Stimulated activated CD4-positive, alpha-beta T cell treated with anti-CD3 and anti-CD28 coated beads, TNF-alpha, amount 100 ng/mL, for 48 hours (primary cell): Measurements from ENCODE around the gene GLT1D1.

Experiments
- DNase-seq, 3 donors: peaks; one replicate each; pipeline ENCODE4 v3.0.0-alpha.2; 2020; ENCODE audit warnings: low read depth in 3 of 3

GLT1D1 gene

DNA sequence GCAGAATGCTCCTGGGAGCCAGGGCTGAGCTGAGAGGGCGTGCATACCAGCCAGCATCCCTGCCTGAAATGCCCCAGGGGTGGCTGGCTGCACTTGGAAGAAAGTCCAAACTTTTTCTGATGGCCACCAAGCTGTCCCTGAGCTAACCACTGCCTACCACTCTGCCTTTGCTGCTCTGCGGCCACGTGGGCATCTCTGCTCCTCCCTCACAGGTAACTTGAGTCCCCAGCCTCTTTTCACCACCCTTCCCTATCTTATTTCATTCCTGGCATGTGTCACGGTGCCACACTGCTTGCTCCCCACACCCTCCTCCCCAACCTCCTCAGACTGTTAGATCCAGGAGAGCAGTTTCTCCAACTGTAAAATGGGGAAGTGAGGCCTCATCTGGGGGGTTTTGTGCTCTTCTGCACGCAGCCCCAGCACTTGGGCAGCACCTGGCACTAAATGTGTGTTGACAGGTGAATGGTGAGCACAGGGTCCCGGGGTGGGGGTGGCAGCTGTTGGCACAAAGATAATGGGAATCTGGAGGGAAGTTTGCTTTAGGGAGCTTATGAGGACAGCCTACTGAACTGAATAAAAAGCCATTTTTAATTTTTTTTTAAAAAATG is 113.0 kb downstream of the GLT1D1 start:
- DNase-seq = no peak

DNA sequence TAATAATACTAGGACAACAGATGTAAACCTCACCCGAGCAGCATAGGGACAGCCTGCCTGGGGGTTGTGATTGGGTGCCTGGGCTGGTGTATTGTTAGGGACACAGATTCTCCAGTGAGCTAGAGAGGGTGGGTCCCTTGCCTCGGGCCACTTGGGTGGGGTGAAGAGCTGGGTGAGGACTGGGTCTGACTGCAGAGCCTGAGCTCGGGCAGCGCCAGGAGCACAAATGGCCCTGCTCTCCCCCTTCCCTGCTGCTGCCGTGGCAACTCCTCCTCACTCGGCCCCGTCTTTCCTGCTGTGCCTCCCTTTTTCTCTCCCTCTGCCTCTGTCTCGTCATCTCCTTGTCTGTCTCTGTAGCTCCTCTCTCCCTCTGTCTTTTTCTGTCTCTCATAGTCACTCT is 115.4 kb downstream of the GLT1D1 start:
- no peak for DNase-seq

DNA sequence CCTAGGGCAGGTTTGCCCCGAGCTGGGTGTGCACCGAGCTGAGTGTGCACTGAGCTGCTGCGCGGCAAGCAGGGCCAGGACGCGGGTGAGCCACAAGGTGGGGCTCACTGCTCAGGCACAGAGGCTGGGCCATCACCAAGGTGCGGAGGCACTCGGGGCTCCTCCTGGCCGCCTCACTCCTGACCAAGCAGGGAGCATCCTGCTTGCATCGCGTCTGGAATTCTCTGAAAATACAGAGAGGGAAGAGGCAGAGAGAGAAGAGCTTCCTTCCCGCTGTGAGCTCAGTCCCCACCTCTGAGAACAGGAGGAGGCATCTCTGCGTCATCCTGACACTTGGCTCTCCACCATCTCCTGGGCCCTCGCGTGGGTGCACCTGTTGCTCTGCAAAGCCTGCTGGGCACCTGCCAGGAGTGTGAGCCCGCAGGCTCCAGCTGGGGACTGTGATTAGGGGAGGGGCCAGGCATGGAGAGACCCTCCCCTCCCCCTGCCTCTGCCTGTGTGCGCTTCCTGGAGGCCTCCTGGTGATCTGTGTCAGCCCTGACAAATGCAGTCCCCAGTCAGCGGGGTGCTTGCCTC is 116.3 kb downstream of the GLT1D1 start:
- peak in 1 of 3 donors; percentile 8 for DNase-seq

DNA sequence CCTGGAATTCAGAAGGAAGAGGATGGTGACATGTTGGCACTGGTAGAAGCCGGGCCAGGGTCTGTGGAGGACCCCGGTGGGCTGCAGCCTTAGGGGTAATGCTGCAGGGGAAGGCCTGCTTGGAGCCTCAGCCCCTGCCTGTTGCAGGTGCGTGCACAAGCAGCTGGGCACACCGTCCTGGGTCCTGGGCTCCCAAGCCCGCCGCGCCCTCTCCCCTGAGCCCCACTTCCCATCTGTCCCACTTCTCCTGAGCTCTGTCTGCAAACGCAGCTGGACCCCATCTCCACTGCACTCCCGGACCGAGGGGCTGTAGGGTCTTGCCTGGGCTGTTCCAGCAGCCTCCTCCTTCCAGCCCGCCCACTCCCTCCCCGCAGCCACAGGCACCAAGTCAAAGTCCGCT is 116.8 kb downstream of the GLT1D1 start:
- DNase-seq = no peak

DNA sequence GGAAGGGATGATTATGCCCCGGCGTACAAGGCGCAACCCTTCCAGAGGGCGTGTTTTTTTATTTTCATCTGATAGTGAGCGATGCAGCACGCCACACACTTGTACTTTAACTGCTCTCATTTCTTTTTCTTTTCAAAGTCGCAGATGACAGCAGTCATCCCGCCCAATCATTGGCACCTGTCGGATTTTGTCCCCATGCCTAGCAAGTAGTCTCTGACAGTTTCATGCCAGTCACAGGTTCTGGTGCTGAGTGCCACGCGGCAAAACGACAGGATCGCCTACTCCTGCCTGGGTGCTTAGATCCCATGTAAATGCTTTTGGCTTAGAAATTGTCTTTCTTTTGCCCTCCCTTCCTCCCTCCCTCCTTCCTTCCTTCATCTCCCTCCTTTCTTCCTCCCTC is 117.7 kb downstream of the GLT1D1 start:
- DNase-seq = no peak

DNA sequence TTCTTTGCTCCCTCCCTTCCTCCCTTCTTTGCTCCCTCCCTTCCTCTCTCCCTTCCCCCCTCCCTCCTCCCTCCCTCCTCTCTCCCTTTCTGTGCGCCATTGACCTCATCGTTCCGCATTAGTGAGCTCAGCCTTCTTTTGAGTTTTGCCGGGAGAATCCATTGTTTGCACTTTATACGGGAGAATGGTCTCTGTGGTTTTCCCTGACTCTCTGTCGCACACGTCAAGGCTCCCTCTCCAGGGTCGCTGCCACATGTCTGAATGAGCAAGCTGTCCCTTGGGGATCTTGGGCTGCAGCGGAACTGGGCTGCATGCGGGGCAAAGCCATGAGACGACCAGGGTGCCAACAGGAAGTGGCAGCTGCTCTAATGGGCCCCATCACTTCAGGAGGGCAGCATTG is 118.5 kb downstream of the GLT1D1 start:
- no peak for DNase-seq

DNA sequence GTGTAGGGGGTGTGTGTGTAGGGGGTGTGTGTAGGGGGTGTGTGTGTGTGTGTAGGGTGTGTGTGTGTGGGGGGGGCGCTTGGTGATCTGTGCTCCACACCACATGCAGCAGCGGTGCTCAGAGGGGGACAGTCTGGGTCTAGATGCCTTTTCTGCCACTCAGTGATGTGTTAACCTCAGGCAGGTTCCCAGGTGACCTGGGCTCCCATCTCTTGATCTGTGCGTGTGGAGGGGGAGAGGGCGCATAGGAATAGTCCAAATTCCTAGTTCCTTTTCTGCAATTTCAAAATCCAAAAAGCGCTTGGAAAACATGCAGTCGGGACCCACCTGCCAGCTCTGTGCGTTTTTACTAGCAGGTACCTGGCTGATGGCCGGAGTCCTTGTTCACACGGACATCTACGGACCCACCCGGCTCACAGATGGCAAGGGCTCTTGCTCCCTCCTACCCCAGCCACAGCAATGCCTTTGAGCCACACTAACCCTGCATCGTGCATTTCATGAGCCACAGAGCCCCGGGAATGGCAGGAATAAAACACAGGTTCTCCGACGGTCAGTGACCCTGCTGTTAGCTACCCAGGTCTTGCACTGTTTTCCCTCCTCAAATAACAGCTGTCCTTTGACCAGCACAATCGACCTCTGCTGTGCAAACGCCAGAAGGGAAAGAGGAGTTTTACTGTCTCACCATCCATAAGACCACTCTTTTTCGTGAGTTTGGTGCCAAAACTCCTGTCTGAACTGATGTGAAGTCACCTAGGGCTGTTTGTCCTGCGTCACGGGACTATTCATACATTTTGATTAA is 120.8 kb downstream of the GLT1D1 start:
- no peak for DNase-seq

DNA sequence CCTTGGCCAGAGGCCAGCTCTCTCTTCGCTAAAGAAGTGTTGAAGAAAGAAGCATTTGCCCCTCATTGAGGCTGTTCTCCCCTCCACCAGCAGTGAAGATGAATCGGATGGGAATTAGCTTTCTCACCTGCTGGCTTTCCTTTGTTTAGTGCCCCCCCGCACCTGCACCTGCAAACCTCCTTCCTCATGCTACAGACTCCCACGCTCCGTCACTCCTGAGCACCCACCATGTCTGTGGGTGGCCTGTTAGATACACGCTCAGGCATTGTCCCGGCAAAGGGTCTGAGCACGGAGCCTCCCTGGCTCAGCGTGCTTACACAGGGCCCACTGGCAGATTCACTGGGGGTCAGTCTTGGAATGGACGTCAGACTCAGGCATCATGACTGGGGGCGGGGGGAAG is 121.6 kb downstream of the GLT1D1 start:
- DNase-seq = no peak

DNA sequence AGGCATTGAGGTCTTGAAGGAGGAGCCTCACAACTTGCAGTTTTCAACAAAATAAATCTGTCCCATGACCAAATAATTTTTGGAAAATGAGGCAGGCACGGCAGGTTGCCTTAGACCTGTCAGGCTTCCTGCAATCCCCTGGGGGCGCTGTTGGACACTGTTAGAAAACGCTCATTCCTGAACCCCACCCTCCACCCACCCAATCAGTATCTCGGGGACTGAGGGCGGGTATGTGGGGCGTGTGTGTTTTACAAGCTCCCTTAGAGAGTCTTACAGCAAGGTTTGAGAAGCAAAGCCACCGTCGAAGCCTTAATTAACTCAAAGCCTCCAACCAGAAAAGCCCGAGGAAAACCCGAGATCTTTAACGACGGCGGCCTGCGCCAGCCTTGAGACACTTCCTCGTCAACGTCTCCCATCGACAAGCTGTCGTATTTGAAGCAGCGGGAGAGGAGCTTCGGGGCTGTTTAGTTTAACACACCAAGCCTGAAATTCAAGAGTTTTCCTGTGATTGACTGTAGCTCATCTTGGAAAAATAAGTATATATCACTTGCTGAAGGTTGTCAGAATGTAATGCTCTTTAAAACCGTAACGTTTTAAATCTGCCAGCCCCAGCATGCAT is 123.0 kb downstream of the GLT1D1 start:
- DNase-seq = peak in 2 of 3 donors; percentile 7 to 31

DNA sequence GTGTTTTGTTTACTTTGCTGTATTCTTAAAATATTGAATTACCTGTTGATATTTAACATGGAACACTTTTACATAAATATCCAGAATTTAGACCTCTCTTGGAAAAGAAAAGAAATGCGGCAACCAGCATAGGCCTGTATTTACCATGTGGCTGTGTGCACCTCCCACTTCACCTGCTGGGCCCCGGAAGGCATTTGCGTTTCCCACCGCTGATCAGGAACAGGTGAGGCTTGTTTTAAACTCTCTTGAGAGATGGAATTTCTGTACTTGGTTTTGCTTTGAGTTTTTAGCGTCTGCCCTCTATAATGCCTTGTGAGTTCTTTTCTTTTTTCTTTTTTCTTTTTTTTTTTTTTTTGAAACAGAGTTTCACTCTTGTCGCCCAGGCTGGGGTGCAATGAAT is 124.2 kb downstream of the GLT1D1 start:
- DNase-seq = no peak

DNA sequence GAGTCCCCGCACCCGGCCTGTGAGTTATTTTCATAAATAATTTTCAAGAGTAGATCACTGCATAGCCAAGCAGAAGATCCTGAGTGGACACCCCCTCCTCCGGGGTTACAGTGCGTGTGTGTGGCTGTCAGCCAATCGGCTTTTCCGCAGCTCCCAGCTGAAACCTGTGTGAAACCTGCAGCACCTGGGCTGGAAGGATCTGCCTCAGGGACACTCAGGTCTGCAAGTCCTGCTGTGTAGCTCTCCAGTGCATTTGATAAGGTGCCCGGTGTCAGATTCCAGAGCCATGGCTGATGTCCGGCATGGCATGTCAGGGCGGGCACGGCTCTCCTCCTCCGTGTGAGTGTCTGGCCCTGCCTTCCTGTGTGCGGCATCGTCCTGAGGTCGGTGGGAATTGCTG is 124.8 kb downstream of the GLT1D1 start:
- DNase-seq = no peak

DNA sequence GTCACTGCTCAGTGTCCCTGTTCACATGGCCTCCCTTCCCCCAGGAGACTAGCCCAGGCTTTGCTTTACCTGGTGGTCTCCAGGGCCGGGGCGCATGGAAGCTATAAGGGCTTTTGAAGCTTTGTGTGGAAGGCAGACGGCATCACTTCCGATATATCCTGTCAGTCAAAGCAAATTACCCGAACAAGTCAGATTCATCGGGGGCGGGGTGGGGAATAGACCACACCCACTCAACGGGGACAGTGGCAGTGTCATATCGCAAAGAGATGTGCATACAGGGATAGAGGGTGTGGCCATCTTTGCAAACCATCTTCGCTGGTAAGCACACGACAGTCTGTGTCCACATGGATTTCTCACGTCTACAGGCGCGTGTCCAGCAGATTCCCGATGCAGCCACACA is 127.3 kb downstream of the GLT1D1 start:
- DNase-seq = no peak

DNA sequence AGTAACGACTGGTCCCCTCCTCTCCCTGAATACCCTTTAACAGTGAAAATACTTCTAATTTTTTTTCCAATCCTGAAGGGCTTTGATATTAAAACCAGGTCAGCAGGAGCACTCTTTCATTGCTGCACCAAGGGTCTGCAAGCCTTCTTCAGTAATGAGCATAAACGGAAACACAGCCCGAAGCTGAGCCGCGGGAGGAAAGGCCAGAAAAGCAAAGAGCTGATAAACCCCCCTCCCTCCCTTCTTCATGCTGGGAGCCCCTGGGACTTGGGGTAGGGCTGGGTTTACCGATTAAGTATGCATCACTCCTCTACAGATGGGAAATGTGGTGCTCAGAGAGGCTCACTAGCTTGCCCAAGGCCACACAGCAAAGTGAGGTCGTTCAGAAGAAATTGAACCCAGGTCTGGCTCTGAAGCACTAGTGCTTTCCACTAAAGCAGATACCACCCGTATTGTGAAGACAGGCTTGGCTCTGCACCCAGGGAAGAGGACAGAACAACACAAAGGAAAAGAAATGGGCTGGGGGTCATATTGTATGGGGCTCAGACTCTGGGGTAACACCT is 128.8 kb downstream of the GLT1D1 start:
- DNase-seq = no peak

DNA sequence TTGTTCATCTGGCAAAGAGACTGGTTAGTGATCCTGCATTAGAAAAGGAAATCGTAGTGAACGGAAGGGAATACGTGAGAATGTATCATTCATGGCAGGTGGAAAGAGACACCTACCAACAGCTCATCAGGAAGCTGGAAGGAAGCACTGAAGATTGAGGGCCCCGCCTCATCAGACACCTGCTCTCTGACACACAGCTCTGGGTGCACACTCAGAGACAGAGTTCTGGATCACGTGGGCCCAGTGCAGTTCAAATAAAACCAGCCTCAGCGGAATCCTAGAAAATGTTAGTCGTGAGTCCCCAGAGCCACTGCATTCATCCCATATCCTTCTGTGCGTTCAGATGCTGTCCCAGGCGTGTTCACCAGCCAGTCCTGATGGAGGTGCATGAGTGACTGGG is 129.7 kb downstream of the GLT1D1 start:
- DNase-seq = no peak

DNA sequence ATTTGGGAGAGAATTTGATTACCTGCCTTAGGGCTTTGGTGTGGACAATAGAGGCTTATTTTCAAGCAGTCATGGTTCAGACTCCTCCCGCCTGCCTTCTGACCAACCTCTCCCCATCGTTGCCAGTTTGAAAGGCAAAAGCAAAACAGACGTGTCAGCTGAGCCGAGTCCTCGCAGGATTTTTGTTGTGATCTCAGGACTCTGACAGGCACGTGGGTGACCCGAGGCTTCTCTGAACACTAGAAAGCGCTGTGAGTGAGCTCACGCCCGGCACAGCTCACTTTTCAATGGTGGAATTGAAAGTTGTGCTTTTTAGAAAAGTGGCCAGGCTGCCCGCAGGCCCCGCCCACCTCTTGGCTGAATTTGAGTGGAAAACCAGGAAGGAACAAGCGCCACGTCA is 130.1 kb downstream of the GLT1D1 start:
- no peak for DNase-seq

DNA sequence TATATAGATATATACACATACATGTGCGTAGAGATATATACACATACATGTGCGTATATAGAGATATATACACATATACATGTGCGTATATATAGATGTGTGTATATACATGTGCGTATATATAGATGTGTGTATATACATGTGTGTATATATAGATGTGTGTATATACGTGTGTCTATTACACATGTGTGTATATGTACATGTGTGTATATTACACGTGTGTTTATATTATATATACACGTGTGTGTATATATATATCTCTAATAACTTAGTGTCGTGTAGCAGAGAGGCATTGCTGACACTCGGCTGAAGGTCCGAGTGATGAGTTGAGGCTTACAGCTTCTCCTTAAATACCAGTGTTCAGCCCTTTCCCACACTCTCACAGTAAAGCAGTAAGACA is 133.7 kb downstream of the GLT1D1 start:
- DNase-seq = no peak

DNA sequence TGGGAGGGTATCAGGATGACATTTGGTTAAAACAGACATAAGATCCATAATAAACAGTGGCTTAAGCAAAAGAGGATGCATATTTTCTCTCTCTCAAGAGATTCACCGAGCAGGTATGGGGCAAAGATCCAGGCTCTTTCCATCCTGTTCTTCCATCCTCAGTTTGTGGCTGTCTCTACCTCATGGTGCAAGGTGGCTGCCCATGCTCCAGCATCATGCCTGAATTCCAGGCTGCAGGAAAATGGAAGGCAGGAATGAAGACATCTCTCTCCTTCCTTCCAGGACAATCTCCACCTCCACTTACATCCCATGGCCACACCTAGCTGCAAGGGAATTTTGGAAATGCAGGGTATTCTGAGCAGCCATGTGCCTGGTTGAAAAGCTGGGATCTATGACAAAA is 136.0 kb downstream of the GLT1D1 start:
- DNase-seq = no peak

DNA sequence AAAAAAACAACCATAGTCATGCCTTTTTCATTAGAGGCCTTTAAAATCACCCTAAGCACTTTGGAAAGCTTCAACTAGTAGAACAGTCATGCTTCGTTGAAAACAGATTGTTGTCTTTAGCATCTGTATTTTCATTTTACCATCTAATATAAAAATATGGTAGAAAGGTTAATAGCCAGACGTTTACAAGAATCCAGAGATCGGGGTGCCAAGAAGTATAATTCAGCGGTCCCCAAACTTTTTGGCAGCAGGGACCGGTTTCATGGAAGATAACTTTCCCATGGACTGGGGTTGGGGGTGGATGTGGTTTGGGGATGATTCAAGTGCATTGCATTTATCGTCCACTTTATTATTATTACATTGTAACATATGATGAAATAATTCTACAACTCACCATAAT is 138.4 kb downstream of the GLT1D1 start:
- DNase-seq = no peak

DNA sequence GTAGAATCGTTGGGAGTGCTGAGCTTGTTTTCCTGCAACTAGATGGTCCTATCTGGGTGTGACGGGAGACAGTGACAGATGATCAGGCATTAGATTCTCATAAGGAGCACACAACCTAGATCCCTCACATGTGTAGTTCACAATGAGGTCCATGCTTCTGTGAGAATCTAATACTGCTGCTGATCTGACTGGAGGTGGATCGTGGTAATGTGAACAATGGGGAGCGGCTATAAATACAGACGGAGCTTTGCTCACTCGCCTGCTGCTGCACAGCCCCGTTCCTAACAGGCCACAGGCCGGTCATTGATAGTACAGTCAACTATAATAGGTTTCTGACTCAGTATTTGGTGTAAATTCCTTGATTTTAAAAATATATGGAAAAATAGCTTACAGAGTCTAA is 138.8 kb downstream of the GLT1D1 start:
- DNase-seq = no peak

DNA sequence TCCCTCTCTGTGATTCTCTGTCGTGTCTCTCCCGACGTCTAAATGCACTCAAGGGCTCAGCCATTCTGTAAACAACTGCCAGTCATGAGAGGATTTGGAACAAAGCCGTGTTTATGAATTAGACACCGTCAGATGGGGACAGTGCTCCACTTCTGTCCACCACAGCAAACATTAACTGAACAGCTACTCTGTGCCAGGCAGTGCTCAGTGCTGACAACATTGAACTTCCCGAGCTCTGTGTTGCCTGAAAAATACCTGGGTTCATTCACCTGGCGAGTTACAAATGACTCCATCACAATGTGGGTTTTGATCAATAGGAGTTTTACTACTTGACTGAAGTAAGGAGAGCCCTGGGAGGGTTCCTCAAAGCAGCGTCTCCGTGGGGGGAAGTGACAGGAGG is 139.3 kb downstream of the GLT1D1 start:
- DNase-seq = no peak

DNA sequence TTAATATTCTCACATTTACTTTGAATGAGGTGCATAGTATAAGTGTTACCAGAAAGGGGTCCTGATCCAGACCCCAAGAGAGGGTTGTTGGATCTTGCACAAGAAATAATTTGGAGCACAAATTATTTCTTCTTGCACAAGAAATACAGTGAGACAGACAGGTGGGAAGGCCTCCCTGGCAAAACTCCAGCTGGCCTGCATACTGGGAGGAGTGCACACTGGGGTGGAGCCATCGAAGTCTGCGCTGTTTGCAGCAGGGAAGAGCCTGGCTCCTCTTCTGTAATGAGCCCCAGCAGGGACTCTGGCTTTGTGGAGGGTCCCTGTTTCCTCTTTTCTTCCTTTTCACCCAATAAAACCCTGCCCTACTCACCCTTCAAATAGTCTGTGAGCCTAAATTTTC is 141.6 kb downstream of the GLT1D1 start:
- no peak for DNase-seq

DNA sequence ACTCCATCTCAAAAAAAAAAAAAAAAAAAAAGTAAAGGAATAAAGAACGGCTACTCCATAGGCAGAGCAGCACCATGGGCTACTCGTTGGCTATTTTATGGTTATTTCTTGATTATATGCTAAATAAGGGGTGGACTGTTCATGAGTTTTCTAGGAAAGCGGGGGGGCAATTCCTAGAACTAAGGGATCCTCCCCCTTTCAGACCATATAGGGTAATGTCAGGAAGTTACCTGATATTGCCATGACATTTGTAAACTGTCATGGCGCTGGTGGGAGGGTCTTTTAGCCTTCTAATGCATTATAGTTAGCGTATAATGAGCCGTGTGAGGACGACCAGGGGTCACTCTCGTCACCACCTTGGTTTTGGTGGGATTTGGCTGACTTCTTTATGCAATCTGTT is 142.3 kb downstream of the GLT1D1 start:
- DNase-seq = no peak

DNA sequence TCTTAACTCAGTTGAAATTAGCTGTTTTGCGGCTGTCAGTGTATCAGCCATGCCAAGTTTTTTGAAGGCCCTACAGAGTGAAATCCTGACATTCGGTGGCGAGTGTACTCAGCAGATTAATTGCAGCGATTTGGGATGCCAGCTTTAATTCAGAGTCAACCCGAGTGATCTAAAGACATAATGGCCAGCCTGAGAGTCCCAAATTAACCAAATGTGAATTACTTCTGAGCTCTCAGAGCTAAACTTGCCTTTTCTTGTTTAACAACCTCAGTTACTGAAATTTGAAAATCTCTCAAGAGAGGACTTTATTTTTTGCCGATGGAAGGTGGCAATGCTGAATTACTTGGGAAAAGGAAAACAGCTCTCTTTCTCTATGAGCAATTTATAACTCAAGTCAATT is 148.5 kb downstream of the GLT1D1 start:
- no peak for DNase-seq
